ENCODE data around the gene ETS2.

The ETS2 gene

GRCh38 chr21:38861989-38862683 is 56.4 kb downstream of the ETS2 start:
- DNase-seq, result peak; percentile 13

- no peak for DNase-seq
Observed at GRCh38 chr21:38863291-38863690, 57.6 kb downstream of the ETS2 start.

DNA sequence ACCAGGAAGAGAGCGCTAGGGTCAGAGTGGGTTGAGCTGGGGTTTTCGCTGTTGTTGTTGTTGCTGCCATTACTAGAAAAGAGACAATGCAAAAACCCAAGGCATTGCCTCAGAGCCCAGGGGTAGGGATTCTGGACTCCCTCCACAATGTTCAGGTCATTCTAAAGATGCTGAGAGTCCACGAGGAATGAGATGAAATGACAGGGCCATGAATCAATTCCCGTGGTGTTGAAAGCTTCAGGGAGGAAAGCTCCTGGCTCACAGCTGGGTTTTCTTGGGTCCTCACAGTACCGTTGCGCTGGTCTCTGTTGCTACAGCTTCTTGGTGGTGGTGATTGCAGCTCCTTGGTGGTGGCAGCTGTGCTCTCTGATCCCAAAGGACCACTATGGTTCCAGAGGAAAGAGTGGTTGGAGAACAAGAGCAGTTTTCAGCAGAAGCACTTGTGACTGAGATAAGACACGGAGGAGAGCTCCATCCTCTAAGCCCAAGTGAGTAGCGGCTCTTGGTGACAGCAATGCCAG is 58.2 kb downstream of the ETS2 start:
- no peak for DNase-seq

DNA sequence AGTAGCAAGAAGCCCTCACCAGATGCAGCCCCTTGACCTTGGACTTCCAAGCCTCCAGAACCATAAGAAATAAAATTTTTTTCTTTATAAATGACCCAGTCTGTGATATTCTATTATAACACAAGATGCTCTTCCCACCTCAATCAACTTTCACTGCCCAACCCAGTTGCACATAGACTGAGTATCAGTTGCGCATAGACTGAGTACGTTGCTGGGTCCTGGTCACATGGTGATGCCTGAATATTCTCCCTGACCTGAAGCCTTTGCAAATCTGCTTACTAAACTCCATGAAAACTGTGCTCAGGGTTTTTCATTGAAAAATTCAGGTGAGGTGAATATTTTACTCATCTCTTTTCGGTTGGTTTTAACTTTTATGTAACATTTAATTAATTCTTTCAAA is 59.2 kb downstream of the ETS2 start:
- DNase-seq, result no peak

- DNase-seq, result peak; percentile 69
Observed at GRCh38 chr21:38869196-38869595, 63.5 kb downstream of the ETS2 start.

DNA sequence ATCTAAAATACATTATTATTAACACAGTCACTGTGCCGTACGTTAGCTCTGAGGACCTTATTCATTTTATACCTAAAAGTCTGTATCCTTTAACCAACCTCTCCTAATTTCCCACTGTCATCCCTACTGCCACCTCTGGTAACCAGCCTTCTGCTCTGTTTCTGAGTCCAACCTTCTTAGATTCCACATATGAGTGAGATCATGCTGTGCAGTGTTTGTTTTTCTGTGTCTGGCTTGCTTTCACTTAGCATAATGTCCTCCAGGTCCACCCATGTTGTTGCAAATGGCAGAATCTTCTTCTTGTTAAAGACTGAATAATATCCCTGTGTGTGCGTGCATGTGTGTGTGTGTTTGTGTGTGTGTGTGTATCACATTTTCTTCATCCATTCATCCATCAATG is 64.2 kb downstream of the ETS2 start:
- DNase-seq, result no peak

All from inflammatory macrophage treated with lipopolysaccharide for 4 hours (primary cell).